GM18519 (cell line): ENCODE measurements around the gene UGT2B28.
"Not testable (repeated sequence)": the region's sequence is repeated elsewhere in the genome, so short reads cannot be mapped to it uniquely, and the experiment has no call there.

Experiments used
- ATAC-seq: cut with Tn5 transposase; IDR thresholded peaks from one replicate; pipeline ENCODE4 v1.9.1; 2021; ENCODE audit warnings: mild to moderate bottlenecking, moderate library complexity; ENCODE audit not compliant: unreplicated experiment, low FRiP score

UGT2B28 gene

GRCh38 chr4:69335485-69335884 lies 55.2 kb downstream of the UGT2B28 start:
- not testable (repeated sequence) for ATAC-seq

GRCh38 chr4:69343114-69343513 lies 62.8 kb downstream of the UGT2B28 start:
- not testable (repeated sequence) for ATAC-seq

- ATAC-seq = not testable (repeated sequence)
These were observed 63.5 kb downstream of the UGT2B28 start for GRCh38 chr4:69343558-69344420.
